ENCODE data around the gene SUGCT.

The SUGCT gene

GRCh38 chr7:40726559-40726958 is 591.8 kb downstream of the SUGCT start:
- DNase-seq (ENCODE audit: low read depth, low spot score), result no peak
- Histone ChIP-seq H3K9me3 (ENCODE audit: control insufficient read depth, insufficient read depth, low read length) (no peaks in the 10 kb centered on the region), H3K36me3 (ENCODE audit: control insufficient read depth, insufficient read depth, low read length) (no peaks in the 10 kb centered on the region), H3K27ac (ENCODE audit: low read length) (no peak overlapping the region), H3K4me3 (ENCODE audit: low read length) (no peak overlapping the region), H3K27me3 (ENCODE audit: control insufficient read depth, insufficient read depth, low read length) (no peaks in the 10 kb centered on the region), H3K4me1 (ENCODE audit: control insufficient read depth, insufficient read depth, low read length) (no peaks in the 10 kb centered on the region)
- no CpG with 5 or more reads among the region's 9 CpGs for WGBS (ENCODE audit: insufficient coverage, insufficient read length)

GRCh38 chr7:40733114-40733513 is 598.3 kb downstream of the SUGCT start:
- no peak overlapping the region for H3K4me3 ChIP-seq (ENCODE audit: low read length)
- no peak for DNase-seq (ENCODE audit: low read depth, low spot score)
- no peak overlapping the region for H3K27ac ChIP-seq (ENCODE audit: low read length)
- no peaks in the 10 kb centered on the region for H3K9me3 ChIP-seq (ENCODE audit: control insufficient read depth, insufficient read depth, low read length)
- no peaks in the 10 kb centered on the region for H3K27me3 ChIP-seq (ENCODE audit: control insufficient read depth, insufficient read depth, low read length)
- H3K4me1 ChIP-seq (ENCODE audit: control insufficient read depth, insufficient read depth, low read length), result no peaks in the 10 kb centered on the region
- H3K36me3 ChIP-seq (ENCODE audit: control insufficient read depth, insufficient read depth, low read length), result no peaks in the 10 kb centered on the region

- DNase-seq (ENCODE audit: low read depth, low spot score), result no peak
- Histone ChIP-seq H3K4me3 (ENCODE audit: low read length) (no peak overlapping the region), H3K27me3 (ENCODE audit: control insufficient read depth, insufficient read depth, low read length) (no peaks in the 10 kb centered on the region), H3K27ac (ENCODE audit: low read length) (no peak overlapping the region), H3K36me3 (ENCODE audit: control insufficient read depth, insufficient read depth, low read length) (no peaks in the 10 kb centered on the region), H3K4me1 (ENCODE audit: control insufficient read depth, insufficient read depth, low read length) (no peaks in the 10 kb centered on the region), H3K9me3 (ENCODE audit: control insufficient read depth, insufficient read depth, low read length) (no peaks in the 10 kb centered on the region)
- no CpG with 5 or more reads among the region's 5 CpGs for WGBS (ENCODE audit: insufficient coverage, insufficient read length)
Measured at GRCh38 chr7:40733578-40733977, 598.8 kb downstream of the SUGCT start.

- H3K4me3 ChIP-seq (ENCODE audit: low read length), result no peak overlapping the region
- no peak overlapping the region for H3K27ac ChIP-seq (ENCODE audit: low read length)
- no peaks in the 10 kb centered on the region for H3K27me3 ChIP-seq (ENCODE audit: control insufficient read depth, insufficient read depth, low read length)
- no peaks in the 10 kb centered on the region for H3K36me3 ChIP-seq (ENCODE audit: control insufficient read depth, insufficient read depth, low read length)
- H3K9me3 ChIP-seq (ENCODE audit: control insufficient read depth, insufficient read depth, low read length), result no peaks in the 10 kb centered on the region
- no peak for DNase-seq (ENCODE audit: low read depth, low spot score)
- H3K4me1 ChIP-seq (ENCODE audit: control insufficient read depth, insufficient read depth, low read length), result no peaks in the 10 kb centered on the region
- WGBS (ENCODE audit: insufficient coverage, insufficient read length), result no CpG with 5 or more reads among the region's 2 CpGs
Measured at GRCh38 chr7:40739257-40739656, 604.5 kb downstream of the SUGCT start.

DNA sequence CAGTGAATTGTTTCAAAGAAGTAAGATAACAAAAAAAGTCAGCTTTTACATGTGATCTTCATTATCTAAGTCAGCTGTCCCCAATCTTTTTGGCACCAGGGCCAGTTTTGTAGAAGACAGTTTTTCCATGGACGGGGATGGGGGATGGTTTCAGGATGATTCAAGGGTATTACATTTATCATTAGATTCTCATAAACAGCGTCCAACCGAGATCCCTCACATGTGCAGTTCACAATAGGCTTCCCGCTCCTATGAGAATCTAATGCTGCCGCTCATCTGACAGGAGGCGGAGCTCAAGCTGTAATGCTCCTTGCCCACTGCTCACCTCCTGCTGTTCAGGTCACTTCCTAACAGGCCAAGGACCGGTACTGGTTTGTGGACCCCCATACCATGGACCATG is 607.5 kb downstream of the SUGCT start:
- no CpG with 5 or more reads among the region's 7 CpGs for WGBS (ENCODE audit: insufficient coverage, insufficient read length)
- Histone ChIP-seq H3K27ac (ENCODE audit: low read length) (no peak overlapping the region), H3K36me3 (ENCODE audit: control insufficient read depth, insufficient read depth, low read length) (no peaks in the 10 kb centered on the region), H3K4me1 (ENCODE audit: control insufficient read depth, insufficient read depth, low read length) (no peaks in the 10 kb centered on the region), H3K4me3 (ENCODE audit: low read length) (no peak overlapping the region), H3K9me3 (ENCODE audit: control insufficient read depth, insufficient read depth, low read length) (no peaks in the 10 kb centered on the region), H3K27me3 (ENCODE audit: control insufficient read depth, insufficient read depth, low read length) (no peaks in the 10 kb centered on the region)
- no peak for DNase-seq (ENCODE audit: low read depth, low spot score)

DNA sequence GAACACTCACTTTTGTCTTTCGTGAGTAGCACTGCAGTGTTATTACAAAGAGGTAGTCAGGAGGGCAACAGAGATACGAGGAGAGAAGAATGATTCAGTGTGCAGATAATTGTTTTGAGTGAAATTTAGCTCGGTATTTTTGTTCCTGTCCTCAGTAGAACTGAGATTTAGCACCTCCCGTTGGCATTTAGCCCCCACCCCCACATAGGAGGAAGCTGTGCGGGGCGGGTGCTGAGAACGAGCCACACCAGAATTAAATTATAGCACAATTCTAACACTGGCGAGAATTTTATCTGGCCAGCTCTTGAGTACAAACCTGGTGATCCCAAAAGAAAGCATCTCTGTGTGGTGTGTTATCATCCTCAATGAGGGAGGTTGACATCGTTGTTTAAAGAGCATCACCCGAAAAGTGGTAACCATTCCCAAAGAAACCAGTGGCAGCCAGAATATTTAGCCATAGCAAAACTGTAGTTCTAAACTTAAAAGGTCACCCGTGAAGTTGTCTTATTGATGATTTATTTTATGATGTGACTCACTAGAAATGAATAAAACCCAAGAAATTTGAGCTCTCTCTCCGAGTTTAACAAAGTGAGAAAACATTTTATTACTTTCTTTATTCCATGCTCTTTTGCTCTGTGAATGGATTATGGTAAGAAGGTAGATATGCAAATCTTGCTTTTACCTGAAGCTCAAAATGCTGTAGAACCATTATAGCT is 612.2 kb downstream of the SUGCT start:
- no peaks in the 10 kb centered on the region for H3K27me3 ChIP-seq (ENCODE audit: control insufficient read depth, insufficient read depth, low read length)
- H3K4me3 ChIP-seq (ENCODE audit: low read length), result no peak overlapping the region
- H3K9me3 ChIP-seq (ENCODE audit: control insufficient read depth, insufficient read depth, low read length), result no peaks in the 10 kb centered on the region
- no peaks in the 10 kb centered on the region for H3K4me1 ChIP-seq (ENCODE audit: control insufficient read depth, insufficient read depth, low read length)
- DNase-seq (ENCODE audit: low read depth, low spot score), result no peak
- no peak overlapping the region for H3K27ac ChIP-seq (ENCODE audit: low read length)
- H3K36me3 ChIP-seq (ENCODE audit: control insufficient read depth, insufficient read depth, low read length), result no peaks in the 10 kb centered on the region
- whole genome bisulfite sequencing (ENCODE audit: insufficient coverage, insufficient read length), result no CpG with 5 or more reads among the region's 12 CpGs

- DNase-seq (ENCODE audit: low read depth, low spot score), result no peak
- no peaks in the 10 kb centered on the region for H3K36me3 ChIP-seq (ENCODE audit: control insufficient read depth, insufficient read depth, low read length)
- WGBS (ENCODE audit: insufficient coverage, insufficient read length), result no CpG with 5 or more reads among the region's 2 CpGs
- no peak overlapping the region for H3K4me3 ChIP-seq (ENCODE audit: low read length)
- H3K27ac ChIP-seq (ENCODE audit: low read length), result no peak overlapping the region
- H3K4me1 ChIP-seq (ENCODE audit: control insufficient read depth, insufficient read depth, low read length), result no peaks in the 10 kb centered on the region
- H3K27me3 ChIP-seq (ENCODE audit: control insufficient read depth, insufficient read depth, low read length), result no peaks in the 10 kb centered on the region
- no peaks in the 10 kb centered on the region for H3K9me3 ChIP-seq (ENCODE audit: control insufficient read depth, insufficient read depth, low read length)
Measured at GRCh38 chr7:40747856-40748255, 613.1 kb downstream of the SUGCT start.

DNA sequence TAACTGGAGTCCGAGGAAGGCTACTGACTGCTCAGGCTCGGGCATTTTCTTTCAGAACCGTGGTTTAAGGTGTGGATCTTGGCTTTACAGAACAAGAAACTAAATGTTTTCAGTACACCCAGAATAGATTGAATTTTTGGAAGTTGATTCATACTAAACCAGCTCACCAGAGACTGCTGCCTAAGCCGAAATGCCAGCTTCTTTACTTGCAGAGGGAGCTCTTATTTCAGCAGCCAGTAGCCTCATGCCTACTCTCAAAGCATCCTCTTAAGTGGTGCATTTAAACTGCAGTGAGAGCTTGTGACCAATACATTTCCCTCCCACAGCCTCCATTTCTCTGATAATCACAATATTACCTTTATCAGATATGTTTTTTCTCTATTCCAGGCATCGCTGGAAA is 615.1 kb downstream of the SUGCT start:
- no peaks in the 10 kb centered on the region for H3K27me3 ChIP-seq (ENCODE audit: control insufficient read depth, insufficient read depth, low read length)
- H3K36me3 ChIP-seq (ENCODE audit: control insufficient read depth, insufficient read depth, low read length), result no peaks in the 10 kb centered on the region
- no peaks in the 10 kb centered on the region for H3K9me3 ChIP-seq (ENCODE audit: control insufficient read depth, insufficient read depth, low read length)
- H3K4me1 ChIP-seq (ENCODE audit: control insufficient read depth, insufficient read depth, low read length), result peaks cover 2% of the 10 kb centered on the region; the same call in 1 of the 2 replicates
- WGBS (ENCODE audit: insufficient coverage, insufficient read length), result no CpG with 5 or more reads among the region's 5 CpGs
- H3K4me3 ChIP-seq (ENCODE audit: low read length), result no peak overlapping the region
- no peak overlapping the region for H3K27ac ChIP-seq (ENCODE audit: low read length)
- no peak for DNase-seq (ENCODE audit: low read depth, low spot score)

GRCh38 chr7:40753455-40753854 is 618.6 kb downstream of the SUGCT start:
- H3K36me3 ChIP-seq (ENCODE audit: control insufficient read depth, insufficient read depth, low read length), result no peaks in the 10 kb centered on the region
- peaks cover 5% of the 10 kb centered on the region for H3K4me1 ChIP-seq (ENCODE audit: control insufficient read depth, insufficient read depth, low read length)
- no peak for DNase-seq (ENCODE audit: low read depth, low spot score)
- no peak overlapping the region for H3K27ac ChIP-seq (ENCODE audit: low read length)
- no peak overlapping the region for H3K4me3 ChIP-seq (ENCODE audit: low read length)
- no CpG with 5 or more reads among the region's 2 CpGs for WGBS (ENCODE audit: insufficient coverage, insufficient read length)
- H3K27me3 ChIP-seq (ENCODE audit: control insufficient read depth, insufficient read depth, low read length), result no peaks in the 10 kb centered on the region
- no peaks in the 10 kb centered on the region for H3K9me3 ChIP-seq (ENCODE audit: control insufficient read depth, insufficient read depth, low read length)

- Histone ChIP-seq H3K27ac (ENCODE audit: low read length) (no peak overlapping the region), H3K36me3 (ENCODE audit: control insufficient read depth, insufficient read depth, low read length) (no peaks in the 10 kb centered on the region)
- no CpG with 5 or more reads among the region's 2 CpGs for WGBS (ENCODE audit: insufficient coverage, insufficient read length)
Measured at GRCh38 chr7:40755438-40755837, 620.6 kb downstream of the SUGCT start.

DNA sequence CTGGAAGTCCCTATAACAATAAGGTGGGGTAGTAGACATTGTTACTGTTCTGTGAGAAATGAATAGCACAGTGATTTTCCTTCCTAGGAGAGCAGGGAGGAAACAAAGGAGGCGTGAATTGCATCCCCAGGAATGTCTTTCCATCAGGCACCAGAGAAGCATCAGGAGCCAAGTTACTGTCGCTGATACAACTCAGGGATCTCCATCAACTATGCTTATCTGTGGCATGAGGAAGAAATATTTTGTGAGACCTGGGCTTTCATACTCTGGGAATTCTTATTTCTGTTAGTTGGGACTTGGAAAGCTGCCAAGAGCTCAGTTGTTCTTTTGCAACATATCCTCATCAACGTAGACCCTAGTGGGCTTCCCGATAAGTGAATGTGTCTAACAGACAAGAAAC is 622.3 kb downstream of the SUGCT start:
- Histone ChIP-seq H3K4me1 (ENCODE audit: control insufficient read depth, insufficient read depth, low read length) (peaks cover 5% of the 10 kb centered on the region), H3K36me3 (ENCODE audit: control insufficient read depth, insufficient read depth, low read length) (no peaks in the 10 kb centered on the region), H3K27ac (ENCODE audit: low read length) (no peak overlapping the region), H3K9me3 (ENCODE audit: control insufficient read depth, insufficient read depth, low read length) (no peaks in the 10 kb centered on the region), H3K4me3 (ENCODE audit: low read length) (no peak overlapping the region), H3K27me3 (ENCODE audit: control insufficient read depth, insufficient read depth, low read length) (no peaks in the 10 kb centered on the region)
- WGBS (ENCODE audit: insufficient coverage, insufficient read length), result no CpG with 5 or more reads among the region's 4 CpGs
- DNase-seq (ENCODE audit: low read depth, low spot score), result no peak

More at GRCh38 chr7:40755438-40755837, 620.6 kb downstream of the SUGCT start:
- no peak for DNase-seq (ENCODE audit: low read depth, low spot score)
- Histone ChIP-seq H3K9me3 (ENCODE audit: control insufficient read depth, insufficient read depth, low read length) (no peaks in the 10 kb centered on the region), H3K4me1 (ENCODE audit: control insufficient read depth, insufficient read depth, low read length) (peaks cover 5% of the 10 kb centered on the region), H3K4me3 (ENCODE audit: low read length) (no peak overlapping the region), H3K27me3 (ENCODE audit: control insufficient read depth, insufficient read depth, low read length) (no peaks in the 10 kb centered on the region)
